Measurements from ENCODE around the gene ADGRG1.

Gene ADGRG1

DNA sequence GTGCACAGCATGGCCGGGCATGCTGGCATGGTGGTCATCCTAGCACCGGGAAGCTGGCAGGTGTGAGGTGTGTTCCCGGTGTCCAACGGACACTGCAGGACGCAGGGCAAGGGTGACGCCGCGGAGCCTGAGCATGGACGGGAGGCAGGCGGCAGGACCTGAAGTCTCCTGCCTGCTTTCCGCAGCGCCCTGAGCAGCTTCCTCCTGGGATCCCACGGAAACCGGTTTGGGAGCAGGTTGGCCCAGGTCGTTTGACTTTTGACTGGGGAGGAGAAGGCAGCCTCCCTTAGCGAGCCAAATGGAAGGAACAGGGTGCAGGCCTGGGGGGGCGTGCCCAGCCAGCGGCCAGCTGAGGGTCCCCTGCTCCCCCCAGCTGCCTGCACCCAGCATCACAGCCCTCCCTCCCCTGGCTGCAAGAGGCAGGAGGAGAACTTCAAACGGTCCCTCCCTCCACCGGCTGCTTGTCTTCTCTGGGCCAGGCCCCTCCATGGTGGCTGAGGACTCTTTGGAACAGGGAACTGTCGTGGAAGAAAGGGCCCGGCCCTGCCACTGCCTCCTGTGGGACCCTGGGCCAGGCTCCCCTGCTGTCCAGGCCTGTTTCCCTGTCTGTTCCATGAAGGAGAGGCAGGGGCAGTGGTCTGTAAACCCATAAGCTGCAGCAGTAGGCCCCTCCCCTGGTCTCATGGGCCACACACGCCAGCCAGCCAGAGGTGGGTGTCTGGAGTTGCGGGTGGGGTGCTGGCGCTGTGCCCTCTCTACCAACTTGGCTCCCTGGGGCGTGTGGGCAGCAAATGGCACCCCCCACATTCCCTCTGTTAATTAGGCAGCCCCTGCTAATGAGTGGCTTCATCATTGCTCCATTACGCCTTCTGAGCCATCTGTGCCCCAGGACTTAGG is 7.8 kb upstream of the ADGRG1 start:
- no peak overlapping the region for H3K4me3 ChIP-seq (ENCODE audit: low read depth, low read length)
- no peak for DNase-seq (ENCODE audit: low read depth)
- TF ChIP-seq, protein P1, sequence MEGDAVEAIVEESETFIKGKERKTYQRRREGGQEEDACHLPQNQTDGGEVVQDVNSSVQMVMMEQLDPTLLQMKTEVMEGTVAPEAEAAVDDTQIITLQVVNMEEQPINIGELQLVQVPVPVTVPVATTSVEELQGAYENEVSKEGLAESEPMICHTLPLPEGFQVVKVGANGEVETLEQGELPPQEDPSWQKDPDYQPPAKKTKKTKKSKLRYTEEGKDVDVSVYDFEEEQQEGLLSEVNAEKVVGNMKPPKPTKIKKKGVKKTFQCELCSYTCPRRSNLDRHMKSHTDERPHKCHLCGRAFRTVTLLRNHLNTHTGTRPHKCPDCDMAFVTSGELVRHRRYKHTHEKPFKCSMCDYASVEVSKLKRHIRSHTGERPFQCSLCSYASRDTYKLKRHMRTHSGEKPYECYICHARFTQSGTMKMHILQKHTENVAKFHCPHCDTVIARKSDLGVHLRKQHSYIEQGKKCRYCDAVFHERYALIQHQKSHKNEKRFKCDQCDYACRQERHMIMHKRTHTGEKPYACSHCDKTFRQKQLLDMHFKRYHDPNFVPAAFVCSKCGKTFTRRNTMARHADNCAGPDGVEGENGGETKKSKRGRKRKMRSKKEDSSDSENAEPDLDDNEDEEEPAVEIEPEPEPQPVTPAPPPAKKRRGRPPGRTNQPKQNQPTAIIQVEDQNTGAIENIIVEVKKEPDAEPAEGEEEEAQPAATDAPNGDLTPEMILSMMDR (IDR thresholded peaks at IDR 0.05; ENCODE audit: insufficient read depth, low read depth, low read length, missing control alignments) = no peak

DNA sequence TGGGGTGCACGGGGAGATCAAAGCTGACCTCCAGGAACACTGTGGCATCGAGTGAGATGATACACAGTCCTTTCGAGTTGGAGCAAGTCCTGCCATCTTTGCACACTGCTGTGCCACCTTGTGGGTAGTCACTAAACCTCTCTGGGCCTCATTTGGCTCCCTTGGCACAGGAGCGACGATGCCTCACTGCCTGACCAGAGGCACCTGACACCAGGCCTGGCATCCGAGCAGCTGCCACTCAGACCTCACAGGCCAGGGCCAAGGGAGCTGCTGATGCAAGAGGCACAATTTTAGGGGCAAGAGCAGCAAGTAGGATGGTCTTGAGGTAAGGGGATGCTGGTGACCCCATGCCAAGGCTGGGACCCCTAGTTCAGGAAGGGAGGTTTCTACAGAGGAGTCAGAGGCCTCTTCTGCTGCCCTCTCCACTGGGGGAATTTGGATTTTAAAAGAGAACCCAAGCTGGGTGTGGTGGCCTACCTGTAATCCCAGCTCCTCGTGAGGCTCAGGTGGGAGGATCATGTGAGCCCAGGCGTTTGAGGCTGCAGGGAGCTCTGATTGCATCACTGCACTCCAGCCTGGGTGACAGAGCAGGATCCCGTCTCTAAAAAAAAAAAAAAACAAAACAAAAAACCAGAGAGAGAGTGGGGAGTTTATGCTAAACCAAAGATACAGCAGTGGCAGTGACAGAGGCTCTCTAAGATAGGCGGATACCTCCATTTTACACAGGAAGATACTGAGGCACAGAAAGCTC is 6.7 kb upstream of the ADGRG1 start:
- no peak overlapping the region for H3K4me3 ChIP-seq (ENCODE audit: low read depth, low read length)
- TF ChIP-seq, protein P1 (IDR thresholded peaks at IDR 0.05; ENCODE audit: insufficient read depth, low read depth, low read length, missing control alignments) = no peak
- DNase-seq (ENCODE audit: low read depth) = no peak

- no peak overlapping the region for H3K4me3 ChIP-seq (ENCODE audit: low read depth, low read length)
These were observed 5.8 kb upstream of the ADGRG1 start for GRCh38 chr16:57622361-57623250.

GRCh38 chr16:57623251-57624043 is 5.0 kb upstream of the ADGRG1 start:
- DNase-seq (ENCODE audit: low read depth) = no peak
- H3K4me3 ChIP-seq (ENCODE audit: low read depth, low read length) = no peak overlapping the region
- TF ChIP-seq, protein P1 (IDR thresholded peaks at IDR 0.05; ENCODE audit: insufficient read depth, low read depth, low read length, missing control alignments) = no peak

More at GRCh38 chr16:57622361-57623250, 5.8 kb upstream of the ADGRG1 start:
- DNase-seq (ENCODE audit: low read depth) = no peak
- TF ChIP-seq, protein P1 (IDR thresholded peaks at IDR 0.05; ENCODE audit: insufficient read depth, low read depth, low read length, missing control alignments) = no peak

DNA sequence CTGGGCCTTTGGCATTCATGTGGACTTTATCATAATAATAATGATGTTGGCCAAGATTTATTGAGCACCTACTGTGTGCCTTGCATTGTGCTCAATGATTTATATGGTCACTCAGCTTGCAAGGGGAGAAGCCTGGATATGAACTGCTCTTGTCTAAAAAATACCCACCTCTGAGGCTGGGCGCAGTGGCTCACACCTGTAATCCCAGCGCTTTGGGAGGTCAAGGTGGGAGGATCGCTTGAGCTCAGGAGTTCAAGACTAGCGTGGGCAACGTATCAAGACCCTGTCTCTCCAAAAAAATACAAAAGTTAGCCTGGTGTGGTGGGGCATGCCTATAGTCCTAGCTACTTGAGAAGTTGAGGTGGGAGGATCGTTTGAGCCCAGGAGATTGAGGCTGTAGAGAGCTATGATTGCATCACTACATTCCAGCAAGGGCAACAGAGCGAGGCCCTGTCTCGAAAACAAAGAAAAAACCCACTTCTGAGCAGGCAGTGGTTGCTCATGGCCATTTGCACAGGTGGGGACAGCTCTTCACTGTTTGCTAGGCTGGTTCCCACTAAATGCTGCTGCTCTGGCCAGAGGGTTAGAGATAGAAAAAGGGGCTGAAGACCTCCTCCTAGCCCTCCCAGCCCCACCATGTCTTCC is 4.3 kb upstream of the ADGRG1 start:
- TF ChIP-seq, protein P1 (IDR thresholded peaks at IDR 0.05; ENCODE audit: insufficient read depth, low read depth, low read length, missing control alignments) = no peak
- DNase-seq (ENCODE audit: low read depth) = no peak
- no peak overlapping the region for H3K4me3 ChIP-seq (ENCODE audit: low read depth, low read length)
